ENCODE results near the gene CCDC12.

GRCh38 chr3:46883830-46884185 is 92.7 kb downstream of the CCDC12 start:
- TF ChIP-seq POLR2A (IDR thresholded peaks at IDR 0.05) (no peak), CTCF (IDR thresholded peaks at IDR 0.05) (no peak)
